HG03060 (cell line): ENCODE measurements around the gene LRRC3.

Source experiments
- ATAC-seq: cut with Tn5 transposase; IDR thresholded peaks from one replicate; pipeline ENCODE4 v1.9.1; 2021; ENCODE audit warnings: low read depth, moderate number of reproducible peaks; ENCODE audit not compliant: unreplicated experiment

LRRC3 gene

DNA sequence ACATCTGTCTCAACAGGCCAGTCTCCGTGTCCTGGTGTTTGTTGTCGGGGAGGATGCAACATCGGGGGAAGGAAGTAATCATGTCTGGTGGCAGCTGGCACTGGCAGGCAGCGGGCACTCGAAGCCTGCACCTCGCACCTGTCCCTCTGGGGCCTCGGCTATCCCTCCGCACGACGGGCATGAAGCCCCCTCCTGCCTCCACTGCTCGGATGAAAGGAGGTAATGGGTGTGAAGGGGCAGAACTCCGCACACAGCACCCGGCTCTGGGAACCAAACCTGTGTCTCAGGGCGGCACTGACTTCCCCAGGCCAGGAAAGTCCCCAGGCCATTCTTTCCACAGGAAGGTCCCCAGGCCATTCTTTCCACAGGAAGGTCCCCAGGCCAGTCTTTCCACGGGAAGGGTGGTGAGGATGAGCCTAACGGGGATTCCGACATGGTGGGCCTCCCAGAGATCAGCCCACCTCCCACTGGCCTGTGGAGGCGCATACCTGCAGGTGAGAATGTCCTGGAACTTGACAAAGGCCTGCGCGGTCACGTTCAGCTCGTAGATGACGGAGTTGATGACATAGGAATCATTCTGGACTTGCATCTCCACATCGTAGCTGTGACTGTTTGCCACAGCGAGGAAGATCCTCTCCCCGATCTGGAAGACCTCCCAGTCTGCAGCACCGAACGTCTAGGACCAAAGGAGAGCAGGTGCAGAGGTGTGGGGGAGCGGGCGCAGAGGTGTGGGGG, 53.6 kb downstream of the LRRC3 start:
- no peak for ATAC-seq

DNA sequence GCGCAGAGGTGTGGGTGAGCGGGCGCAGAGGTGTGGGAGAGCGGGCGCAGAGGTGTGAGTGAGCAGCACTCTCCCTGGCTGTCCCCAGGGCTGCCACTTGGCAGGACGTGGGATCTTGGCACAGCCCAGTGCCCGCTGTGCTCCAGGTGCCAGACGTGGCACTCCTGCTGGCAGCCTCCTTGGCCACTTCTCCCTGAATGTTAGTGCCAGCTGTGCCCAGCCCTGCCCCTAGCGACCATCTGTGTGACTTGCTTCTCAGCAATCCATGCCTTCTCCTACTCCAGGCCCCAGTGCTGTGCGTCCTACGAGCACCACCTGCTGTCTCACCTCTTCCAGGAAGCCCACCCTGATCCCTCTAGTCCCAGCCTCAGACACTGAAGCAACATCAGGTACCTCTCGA, 54.2 kb downstream of the LRRC3 start:
- ATAC-seq: no peak

DNA sequence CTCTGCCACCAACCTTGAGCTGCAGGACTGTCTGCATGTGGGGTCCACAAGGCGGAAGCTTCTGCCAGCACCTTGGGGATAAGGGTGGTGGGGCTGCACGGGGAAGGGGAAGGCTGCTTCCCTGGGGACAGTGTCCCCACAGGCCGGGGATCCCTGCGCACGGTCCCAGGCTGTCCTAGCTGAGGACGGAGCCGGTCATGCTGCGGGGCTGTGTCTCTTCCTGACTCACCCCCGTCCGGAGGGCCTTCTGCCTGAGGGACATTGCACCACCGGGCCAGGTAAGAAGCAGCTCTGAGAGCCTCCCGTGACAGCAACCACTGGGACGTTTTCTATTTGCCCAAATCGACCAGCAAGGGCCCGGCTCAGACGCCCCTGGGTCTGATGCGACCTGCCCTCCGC, 54.8 kb downstream of the LRRC3 start:
- no peak for ATAC-seq

DNA sequence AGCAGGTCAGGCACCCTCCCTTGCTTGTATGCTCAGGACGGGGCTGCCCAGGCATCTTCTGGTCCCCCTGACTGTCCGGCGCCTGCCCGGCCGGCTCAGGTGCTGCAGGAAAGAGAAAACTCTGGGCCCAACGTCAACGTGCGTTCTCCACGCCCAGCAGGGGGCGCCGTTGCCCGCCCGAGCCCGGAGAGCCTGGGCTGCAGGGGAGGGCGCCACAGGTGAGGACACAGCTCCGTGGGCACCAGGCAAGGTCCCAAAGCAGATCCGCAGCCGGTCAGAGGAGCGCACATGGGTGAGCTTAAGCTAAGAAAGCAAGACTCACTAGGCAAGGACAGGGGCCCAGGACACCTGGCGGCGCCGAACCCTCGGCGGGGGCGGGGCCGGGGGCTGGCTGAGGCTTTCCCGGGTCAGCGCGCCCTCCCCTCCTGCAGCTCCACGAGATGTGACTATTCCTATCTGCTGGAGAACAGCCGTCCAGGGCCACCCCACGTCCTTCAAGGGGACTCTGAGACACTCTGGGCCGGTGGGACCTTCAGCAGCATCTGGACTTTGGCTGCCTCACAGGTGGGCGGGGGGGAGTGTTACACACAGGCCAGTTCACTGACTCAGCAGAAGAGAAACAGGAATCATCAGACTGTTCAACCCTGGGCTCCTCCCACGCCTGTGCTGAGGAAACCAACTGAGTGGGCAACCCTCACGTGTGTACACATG, 55.4 kb downstream of the LRRC3 start:
- ATAC-seq: no peak

DNA sequence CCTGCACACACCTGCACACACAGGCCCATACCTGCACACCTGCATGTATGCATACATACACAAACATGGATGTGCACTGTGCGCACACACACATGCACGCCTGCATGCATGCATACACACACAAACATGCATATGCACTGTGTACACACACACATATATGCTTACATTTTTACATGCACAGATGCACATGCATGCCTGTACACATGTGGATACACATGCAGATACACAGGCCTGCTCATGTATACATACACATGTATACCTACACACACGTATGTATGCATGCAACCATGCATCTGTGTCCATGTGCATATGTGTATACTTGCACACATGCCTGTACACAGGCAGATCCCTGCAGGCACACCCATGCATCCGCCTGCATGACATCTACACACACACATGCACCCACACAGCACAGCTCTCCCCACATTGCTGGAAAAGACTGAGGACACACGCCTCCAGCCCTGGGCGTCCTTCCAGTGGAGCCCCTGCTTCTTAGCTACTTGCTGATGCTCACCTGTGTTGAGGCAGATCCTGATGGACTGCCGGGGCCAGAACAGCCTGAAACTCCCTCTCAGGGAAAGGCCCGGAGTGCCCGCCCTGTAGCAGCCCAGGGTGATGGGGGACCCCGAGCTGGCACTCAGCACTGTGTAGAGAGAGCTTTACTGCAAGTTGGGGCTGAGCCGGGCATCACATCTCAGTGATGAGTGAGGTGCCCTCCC, 56.1 kb downstream of the LRRC3 start:
- ATAC-seq: no peak
